HepG2 (cell line): ENCODE results near the gene CMTM1. TPM values are rescaled to one million over a fixed set of nuclear protein-coding genes. Genes with fewer than 3 reads are reported as not detected.

Experiments
- DPF2 ChIP-seq: sonication (generic); formaldehyde crosslinking; IDR thresholded peaks from 2 replicates; pipeline ENCODE4 v1.4.0; 2020; ENCODE audit warnings: mild to moderate bottlenecking, low read depth, missing genetic modification reagents, borderline replicate concordance
- FIP1L1 ChIP-seq: fragments of 200-400 bp; formaldehyde crosslinking; IDR thresholded peaks from 2 replicates; pipeline ENCODE4 v1.6.1; 2018; ENCODE audit warnings: low read depth, mild to moderate bottlenecking, low read length, moderate library complexity, borderline replicate concordance; ENCODE audit not compliant: insufficient read depth
- FOSL1 ChIP-seq: sonication (generic); formaldehyde crosslinking; IDR thresholded peaks from 2 replicates; pipeline ENCODE4 v1.9.0; 2021; ENCODE audit warnings: missing genetic modification reagents, borderline replicate concordance
- GPN1 ChIP-seq: sonication (generic); formaldehyde crosslinking; IDR thresholded peaks from 2 replicates; pipeline ENCODE4 v1.5.1; 2020; ENCODE audit warnings: missing genetic modification reagents, borderline replicate concordance
- REST ChIP-seq, 2 experiments: IDR thresholded peaks; 2 replicates each; pipeline ENCODE4 v1.6.1; 2011 to 2012; ENCODE audit warnings: low read length in 2 of 2, borderline replicate concordance in 1 of 2, low read depth in 1 of 2, mild to moderate bottlenecking in 1 of 2, moderate library complexity in 1 of 2
- YY1 ChIP-seq: IDR thresholded peaks from 2 replicates; pipeline ENCODE4 v1.6.1; 2011; ENCODE audit warnings: low read length, low read depth, moderate library complexity, mild to moderate bottlenecking; ENCODE audit not compliant: insufficient read depth, insufficient replicate concordance
- ZFP41 ChIP-seq: sonication (generic); formaldehyde crosslinking; IDR thresholded peaks from 2 replicates; pipeline ENCODE4 v1.4.0; 2020; ENCODE audit warnings: mild to moderate bottlenecking, missing genetic modification reagents, borderline replicate concordance
- ZNF260 ChIP-seq: sonication (generic); formaldehyde crosslinking; IDR thresholded peaks from 2 replicates; pipeline ENCODE4 v1.4.0; 2020; ENCODE audit warnings: missing genetic modification reagents, low read depth, mild to moderate bottlenecking, borderline replicate concordance
- ZNF383 ChIP-seq: sonication (generic); formaldehyde crosslinking; IDR thresholded peaks from 2 replicates; pipeline ENCODE4 v1.4.0; 2020; ENCODE audit warnings: missing genetic modification reagents, mild to moderate bottlenecking, borderline replicate concordance
- ZNF44 ChIP-seq: sonication (generic); formaldehyde crosslinking; IDR thresholded peaks from 2 replicates; pipeline ENCODE4 v1.5.1; 2020; ENCODE audit warnings: mild to moderate bottlenecking, missing genetic modification reagents
- ZNF441 ChIP-seq: sonication (generic); formaldehyde crosslinking; IDR thresholded peaks from 2 replicates; pipeline ENCODE4 v1.7.0; 2021; ENCODE audit warnings: missing genetic modification reagents, borderline replicate concordance
- ZNF607 ChIP-seq: sonication (generic); formaldehyde crosslinking; IDR thresholded peaks from 2 replicates; pipeline ENCODE4 v1.5.1; 2020; ENCODE audit warnings: missing genetic modification reagents, mild to moderate bottlenecking, borderline replicate concordance
- ZNF644 ChIP-seq: IDR thresholded peaks from 2 replicates; pipeline ENCODE4 v1.6.1; 2016; ENCODE audit warnings: low read depth
- ZNF709 ChIP-seq: sonication (generic); formaldehyde crosslinking; IDR thresholded peaks from 2 replicates; pipeline ENCODE4 v1.5.0; 2020; ENCODE audit warnings: mild to moderate bottlenecking, missing genetic modification reagents
- ZNF788 ChIP-seq: sonication (generic); formaldehyde crosslinking; IDR thresholded peaks from 2 replicates; pipeline ENCODE4 v1.5.0; 2020; ENCODE audit warnings: mild to moderate bottlenecking, missing genetic modification reagents, borderline replicate concordance
- ZNF883 ChIP-seq: sonication (generic); formaldehyde crosslinking; IDR thresholded peaks from 2 replicates; pipeline ENCODE4 v1.5.1; 2020; ENCODE audit warnings: mild to moderate bottlenecking, missing genetic modification reagents; ENCODE audit errors: not compliant biosample characterization
- polyA plus RNA-seq, 8 experiments: library from polyadenylated mRNA; depleted of rRNA in 3 of 8; stranded (reverse) in 7 of 8; unstranded in 1 of 8; fragments of >200 nt; fragmentation: Illumina TruSeq in 4 of 8; extraction: Trizol in 4 of 8; gene quantifications; 2 replicates each; pipeline versions ENCODE4 v1.2.1 to v1.2.3, GENCODE V29; 2011 to 2016; ENCODE audit warnings: low read depth in 4 of 8, missing spikeins in 1 of 8, mixed read lengths in 1 of 8; ENCODE audit not compliant: insufficient read depth in 1 of 8
- total RNA-seq, 5 experiments: library from RNA; depleted of rRNA; stranded (reverse); fragments of >200 nt; fragmentation: Illumina TruSeq; extraction: Trizol; gene quantifications; 2 replicates each; pipeline ENCODE4 v1.2.3, GENCODE V29; 2016; ENCODE audit warnings: low read depth in 1 of 5
- TF ChIP-seq, protein P1 (sequence below): sonication (generic); formaldehyde crosslinking; conservative IDR thresholded peaks from 2 replicates; pipeline ENCODE4 v1.4.0; 2020; ENCODE audit warnings: missing genetic modification reagents
- TF ChIP-seq, protein P2 (sequence below): fragments of 450-650 bp; IDR thresholded peaks from 2 replicates; pipeline ENCODE4 v1.6.1; 2016

The CMTM1 gene
- total and polyA plus RNA-seq, 2 of the 13 experiments (the other 11 are each of a cell fraction or from before 2014, with no cell fraction given): 1.7 to 2.9 TPM

DNA sequence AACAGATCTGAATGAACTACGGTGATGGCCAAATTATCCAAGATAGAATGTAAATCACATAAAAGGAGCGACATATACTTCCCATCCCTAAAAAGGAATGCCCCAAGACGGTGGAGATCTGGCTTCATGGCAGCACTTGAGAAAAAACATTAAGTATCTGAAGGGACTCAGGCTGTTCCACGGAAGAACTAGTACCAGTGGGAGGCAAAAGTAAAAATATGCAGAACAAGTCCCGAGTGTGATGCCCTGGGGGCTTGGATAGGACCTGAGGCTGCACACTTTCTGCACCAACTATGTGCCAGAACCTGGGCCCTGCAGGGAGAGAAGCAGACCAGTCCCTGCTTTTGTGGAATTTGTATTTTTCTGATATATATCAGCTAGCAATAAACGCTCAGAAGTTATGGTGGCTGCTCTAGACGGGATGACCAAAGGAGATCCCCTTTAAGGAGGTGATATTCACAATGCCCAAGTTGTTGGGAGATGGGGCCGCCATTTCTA lies 14.4 kb upstream of the CMTM1 start (continued):
- TF ChIP-seq ZNF260 (CRISPR knock-in tag): no peak
- TF ChIP-seq FIP1L1: no peak
- no peak for TF ChIP-seq ZNF788 (CRISPR knock-in tag)
- no peak for TF ChIP-seq ZNF441 (CRISPR knock-in tag)
- TF ChIP-seq ZNF607 (CRISPR knock-in tag): no peak
- TF ChIP-seq, protein P1, sequence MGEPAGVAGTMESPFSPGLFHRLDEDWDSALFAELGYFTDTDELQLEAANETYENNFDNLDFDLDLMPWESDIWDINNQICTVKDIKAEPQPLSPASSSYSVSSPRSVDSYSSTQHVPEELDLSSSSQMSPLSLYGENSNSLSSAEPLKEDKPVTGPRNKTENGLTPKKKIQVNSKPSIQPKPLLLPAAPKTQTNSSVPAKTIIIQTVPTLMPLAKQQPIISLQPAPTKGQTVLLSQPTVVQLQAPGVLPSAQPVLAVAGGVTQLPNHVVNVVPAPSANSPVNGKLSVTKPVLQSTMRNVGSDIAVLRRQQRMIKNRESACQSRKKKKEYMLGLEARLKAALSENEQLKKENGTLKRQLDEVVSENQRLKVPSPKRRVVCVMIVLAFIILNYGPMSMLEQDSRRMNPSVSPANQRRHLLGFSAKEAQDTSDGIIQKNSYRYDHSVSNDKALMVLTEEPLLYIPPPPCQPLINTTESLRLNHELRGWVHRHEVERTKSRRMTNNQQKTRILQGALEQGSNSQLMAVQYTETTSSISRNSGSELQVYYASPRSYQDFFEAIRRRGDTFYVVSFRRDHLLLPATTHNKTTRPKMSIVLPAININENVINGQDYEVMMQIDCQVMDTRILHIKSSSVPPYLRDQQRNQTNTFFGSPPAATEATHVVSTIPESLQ (CRISPR knock-in tag): no peak
- no peak for TF ChIP-seq FOSL1 (CRISPR knock-in tag)
- no peak for TF ChIP-seq GPN1
- TF ChIP-seq DPF2 (CRISPR knock-in tag): 0 out of 2 replicates have a peak, but pooled peaks have one; percentile 47
- no peak for TF ChIP-seq ZNF883 (CRISPR knock-in tag)
- TF ChIP-seq, protein P2, sequence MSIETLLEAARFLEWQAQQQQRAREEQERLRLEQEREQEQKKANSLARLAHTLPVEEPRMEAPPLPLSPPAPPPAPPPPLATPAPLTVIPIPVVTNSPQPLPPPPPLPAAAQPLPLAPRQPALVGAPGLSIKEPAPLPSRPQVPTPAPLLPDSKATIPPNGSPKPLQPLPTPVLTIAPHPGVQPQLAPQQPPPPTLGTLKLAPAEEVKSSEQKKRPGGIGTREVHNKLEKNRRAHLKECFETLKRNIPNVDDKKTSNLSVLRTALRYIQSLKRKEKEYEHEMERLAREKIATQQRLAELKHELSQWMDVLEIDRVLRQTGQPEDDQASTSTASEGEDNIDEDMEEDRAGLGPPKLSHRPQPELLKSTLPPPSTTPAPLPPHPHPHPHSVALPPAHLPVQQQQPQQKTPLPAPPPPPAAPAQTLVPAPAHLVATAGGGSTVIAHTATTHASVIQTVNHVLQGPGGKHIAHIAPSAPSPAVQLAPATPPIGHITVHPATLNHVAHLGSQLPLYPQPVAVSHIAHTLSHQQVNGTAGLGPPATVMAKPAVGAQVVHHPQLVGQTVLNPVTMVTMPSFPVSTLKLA: no peak
- no peak for TF ChIP-seq ZNF709 (CRISPR knock-in tag)
- no peak for TF ChIP-seq YY1
- TF ChIP-seq ZNF383 (CRISPR knock-in tag): 0 out of 2 replicates have a peak, but pooled peaks have one; percentile 25
- no peak for TF ChIP-seq ZNF44 (CRISPR knock-in tag)
- TF ChIP-seq REST (IDR thresholded peaks at IDR 0.05; ENCODE audit: borderline replicate concordance in 1 of 2, low read depth in 1 of 2, low read length in 2 of 2): no peak
- no peak for TF ChIP-seq ZFP41 (CRISPR knock-in tag)
- TF ChIP-seq ZNF644 (CRISPR knock-in tag): peak; percentile 49; the same call in 1 of the 2 replicates
